GM12801 (cell line): ENCODE measurements around the gene ESPNL.

Experiments
- TF ChIP-seq, protein P1 (sequence below): IDR thresholded peaks from one replicate; pipeline ENCODE4 v1.5.1; 2011; ENCODE audit warnings: control low read depth; ENCODE audit not compliant: insufficient read length; ENCODE audit errors: extremely low read depth

The ESPNL gene

GRCh38 chr2:238159661-238160205 lies 59.6 kb downstream of the ESPNL start:
- TF ChIP-seq, protein P1, sequence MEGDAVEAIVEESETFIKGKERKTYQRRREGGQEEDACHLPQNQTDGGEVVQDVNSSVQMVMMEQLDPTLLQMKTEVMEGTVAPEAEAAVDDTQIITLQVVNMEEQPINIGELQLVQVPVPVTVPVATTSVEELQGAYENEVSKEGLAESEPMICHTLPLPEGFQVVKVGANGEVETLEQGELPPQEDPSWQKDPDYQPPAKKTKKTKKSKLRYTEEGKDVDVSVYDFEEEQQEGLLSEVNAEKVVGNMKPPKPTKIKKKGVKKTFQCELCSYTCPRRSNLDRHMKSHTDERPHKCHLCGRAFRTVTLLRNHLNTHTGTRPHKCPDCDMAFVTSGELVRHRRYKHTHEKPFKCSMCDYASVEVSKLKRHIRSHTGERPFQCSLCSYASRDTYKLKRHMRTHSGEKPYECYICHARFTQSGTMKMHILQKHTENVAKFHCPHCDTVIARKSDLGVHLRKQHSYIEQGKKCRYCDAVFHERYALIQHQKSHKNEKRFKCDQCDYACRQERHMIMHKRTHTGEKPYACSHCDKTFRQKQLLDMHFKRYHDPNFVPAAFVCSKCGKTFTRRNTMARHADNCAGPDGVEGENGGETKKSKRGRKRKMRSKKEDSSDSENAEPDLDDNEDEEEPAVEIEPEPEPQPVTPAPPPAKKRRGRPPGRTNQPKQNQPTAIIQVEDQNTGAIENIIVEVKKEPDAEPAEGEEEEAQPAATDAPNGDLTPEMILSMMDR = no peak

DNA sequence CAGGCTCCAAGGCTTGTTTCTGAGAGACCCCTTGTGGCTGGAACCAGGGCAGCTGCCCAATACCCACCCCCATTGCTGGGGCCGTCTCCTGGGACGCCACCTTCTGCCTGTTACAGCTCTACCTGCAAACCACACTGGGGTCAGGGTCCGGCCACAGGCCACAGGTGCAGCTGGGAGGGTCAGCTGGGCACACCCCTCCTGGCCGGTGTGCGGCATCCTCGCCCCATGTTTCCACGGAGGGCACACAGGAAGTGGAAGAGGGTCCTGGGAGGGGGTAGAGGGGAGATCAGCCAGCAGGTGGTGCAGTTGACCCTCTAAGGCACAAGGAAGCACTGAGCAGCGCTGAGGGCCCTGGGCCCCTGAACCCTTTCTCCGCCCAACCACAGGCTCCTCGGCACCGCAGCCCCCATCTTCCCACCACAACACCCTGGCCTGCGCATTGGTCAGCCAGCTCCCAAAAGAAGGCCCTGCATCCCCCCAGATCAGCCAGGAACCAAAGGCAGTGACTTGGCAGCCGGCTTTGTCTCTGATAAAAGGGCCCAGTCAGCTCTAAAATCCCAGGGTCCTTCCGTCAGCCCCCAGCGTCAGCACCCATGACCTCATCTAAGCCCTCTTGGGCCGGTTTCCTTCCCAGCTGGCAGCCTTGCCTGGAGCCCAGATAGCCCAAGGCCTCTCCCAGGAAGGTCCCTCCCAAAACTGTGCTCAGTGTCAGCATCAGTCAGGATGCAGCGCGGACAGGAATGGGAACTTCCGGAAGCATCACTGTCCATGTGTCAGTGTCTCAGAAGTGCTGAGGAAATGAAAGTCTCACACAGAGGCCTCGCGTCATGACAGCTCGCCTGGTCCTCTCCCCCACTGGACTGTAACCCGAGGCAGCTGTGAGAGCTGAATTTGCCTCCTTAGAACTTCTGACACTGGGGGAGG lies 60.3 kb downstream of the ESPNL start:
- TF ChIP-seq, protein P1 = no peak

GRCh38 chr2:238161291-238162051 lies 61.3 kb downstream of the ESPNL start:
- TF ChIP-seq, protein P1 = no peak

- TF ChIP-seq, protein P1 = no peak
These were observed 62.2 kb downstream of the ESPNL start for GRCh38 chr2:238162251-238162845.

DNA sequence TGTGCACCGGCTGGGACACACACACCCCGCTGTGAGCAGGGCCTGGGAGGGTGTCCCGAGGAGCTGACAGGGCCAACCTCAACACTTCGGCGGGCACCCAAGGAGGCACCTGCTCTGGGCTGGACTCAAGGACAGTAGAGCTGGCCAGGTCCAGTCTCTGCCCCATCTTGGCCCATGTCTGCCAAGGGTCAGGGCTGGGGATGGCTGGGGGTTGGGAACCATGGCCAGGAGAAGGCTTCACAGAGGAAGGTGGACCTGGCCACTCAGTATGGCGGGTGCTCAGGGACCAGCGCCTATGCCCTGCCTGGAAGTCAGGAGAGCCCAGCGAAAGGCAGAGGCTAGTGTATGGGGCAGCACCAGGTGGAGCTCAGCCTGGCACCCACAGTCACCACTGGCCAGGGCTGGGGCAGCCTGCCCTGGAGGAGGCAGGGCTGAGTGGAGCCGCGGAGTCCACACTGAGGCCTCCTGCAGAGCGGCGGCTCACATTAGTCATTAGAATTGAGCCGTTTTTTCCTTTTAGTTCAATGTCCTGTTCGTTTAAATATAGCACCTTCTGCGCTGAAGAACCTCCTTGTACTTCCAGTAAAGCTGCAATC lies 62.8 kb downstream of the ESPNL start:
- TF ChIP-seq, protein P1 = no peak

DNA sequence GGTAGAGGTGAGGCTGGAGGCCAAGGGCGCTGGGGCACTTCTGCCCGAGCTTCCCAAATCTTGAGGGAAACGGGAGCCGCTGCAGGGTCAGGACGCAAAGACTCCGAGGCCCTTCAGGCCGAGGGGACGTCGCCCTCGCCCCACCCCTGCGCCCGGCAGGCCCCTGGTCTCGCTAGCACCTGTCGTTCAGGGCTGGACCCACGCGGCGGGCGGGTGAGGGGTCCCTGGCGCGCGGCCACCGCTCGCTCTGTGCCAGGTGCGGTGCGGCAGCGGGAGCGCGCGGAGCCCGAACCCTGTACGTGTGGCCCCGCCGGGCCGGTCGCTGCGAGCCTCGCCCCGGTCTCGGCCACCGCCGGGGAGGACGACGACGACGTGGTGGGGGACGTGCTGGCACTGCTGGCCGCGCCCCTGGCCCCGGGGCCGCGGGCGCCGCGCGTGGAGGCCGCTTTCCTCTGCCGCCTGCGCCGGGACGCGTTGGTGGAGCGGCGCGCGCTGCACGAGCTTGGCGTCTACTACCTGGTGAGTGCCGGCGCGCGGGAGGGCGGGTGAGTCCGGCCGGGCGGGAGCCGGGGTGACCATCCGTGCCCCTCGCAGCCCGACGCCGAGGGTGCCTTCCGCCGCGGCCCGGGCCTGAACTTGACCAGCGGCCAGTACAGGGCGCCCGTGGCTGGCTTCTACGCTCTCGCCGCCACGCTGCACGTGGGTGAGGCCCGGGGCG lies 63.5 kb downstream of the ESPNL start:
- TF ChIP-seq, protein P1 = no peak
